Smooth muscle cell (in vitro differentiated cells): Measurements from ENCODE around the gene LILRA5. TPM values are rescaled to one million over a fixed set of nuclear protein-coding genes. Genes with fewer than 3 reads are reported as not detected.
"Not testable (repeated sequence)": the region's sequence is repeated elsewhere in the genome, so short reads cannot be mapped to it uniquely, and the experiment has no call there.

ENCODE experiments used
- DNase-seq: peaks from one replicate; lab custom pipeline; 2025; ENCODE audit not compliant: unreplicated experiment; lab: John Stamatoyannopoulos, UW
- H2AFZ ChIP-seq: fragments of 200-600 bp; sonication (generic); 2 replicates; pipeline ENCODE4 v1.6.0; 2016; ENCODE audit warnings: antibody characterized with exemption, low read depth, mild to moderate bottlenecking
- H3F3A ChIP-seq: fragments of 200-600 bp; sonication (generic); 2 replicates; pipeline ENCODE4 v1.6.0; 2017; ENCODE audit warnings: antibody characterized with exemption, low read depth
- H3K27ac ChIP-seq: fragments of 200-600 bp; sonication (generic); 2 replicates; pipeline ENCODE4 v1.5.1; 2016; ENCODE audit warnings: low read depth, mild to moderate bottlenecking
- H3K27me3 ChIP-seq: fragments of 200-600 bp; sonication (generic); 2 replicates; pipeline ENCODE4 v1.6.1; 2016; ENCODE audit warnings: low read depth, mild to moderate bottlenecking
- H3K36me3 ChIP-seq: fragments of 200-600 bp; sonication (generic); 2 replicates; pipeline ENCODE4 v1.5.1; 2016; ENCODE audit warnings: low read depth
- H3K4me1 ChIP-seq: fragments of 200-600 bp; sonication (generic); 2 replicates; pipeline ENCODE4 v1.5.1; 2016; ENCODE audit warnings: low read depth
- H3K4me2 ChIP-seq: fragments of 200-600 bp; sonication (generic); 2 replicates; pipeline ENCODE4 v1.6.0; 2016; ENCODE audit warnings: mild to moderate bottlenecking
- H3K4me3 ChIP-seq: fragments of 200-600 bp; sonication (generic); 2 replicates; pipeline ENCODE4 v1.5.1; 2016; ENCODE audit warnings: mild to moderate bottlenecking
- H3K79me2 ChIP-seq: fragments of 200-600 bp; sonication (generic); 2 replicates; pipeline ENCODE4 v1.6.0; 2016; ENCODE audit warnings: low read depth, mild to moderate bottlenecking
- H3K9ac ChIP-seq: fragments of 200-600 bp; sonication (generic); 2 replicates; pipeline ENCODE4 v1.6.0; 2016; ENCODE audit warnings: low read depth
- H3K9me3 ChIP-seq: fragments of 200-600 bp; sonication (generic); replicated peaks from 2 replicates; pipeline ENCODE4 v1.5.1; 2016; ENCODE audit warnings: low read depth
- H4K20me1 ChIP-seq: fragments of 200-600 bp; sonication (generic); 2 replicates; pipeline ENCODE4 v1.6.0; 2016; ENCODE audit warnings: low read depth
- WGBS: methylation state at CpG from one replicate; pipeline ENCODE4 v1.1.7; 2016; ENCODE audit warnings: low lambda C conversion rate; 5-methylcytosine and 5-hydroxymethylcytosine counted together
- polyA plus RNA-seq: library from polyadenylated mRNA; unstranded; fragments of >200 nt; fragmentation: Nextera tagmentation; extraction: Ambion mirVana; gene quantifications from 2 replicates; pipeline ENCODE4 v1.2.1, GENCODE V29; 2016
- total RNA-seq: library from RNA; depleted of rRNA; stranded (reverse); fragments of >200 nt; gene quantifications from 2 replicates; pipeline ENCODE4 v1.2.3, GENCODE V29; 2014
- TF ChIP-seq, protein P1 (sequence below): fragments of 200-600 bp; sonication (generic); IDR thresholded peaks from 2 replicates; pipeline ENCODE4 v1.5.1; 2017; ENCODE audit warnings: borderline replicate concordance, mild to moderate bottlenecking, antibody characterized with exemption; ENCODE audit not compliant: insufficient read depth, poor library complexity, severe bottlenecking

LILRA5 gene
- total and polyA plus RNA-seq, 2 experiments from 2014 or later: not detected

DNA sequence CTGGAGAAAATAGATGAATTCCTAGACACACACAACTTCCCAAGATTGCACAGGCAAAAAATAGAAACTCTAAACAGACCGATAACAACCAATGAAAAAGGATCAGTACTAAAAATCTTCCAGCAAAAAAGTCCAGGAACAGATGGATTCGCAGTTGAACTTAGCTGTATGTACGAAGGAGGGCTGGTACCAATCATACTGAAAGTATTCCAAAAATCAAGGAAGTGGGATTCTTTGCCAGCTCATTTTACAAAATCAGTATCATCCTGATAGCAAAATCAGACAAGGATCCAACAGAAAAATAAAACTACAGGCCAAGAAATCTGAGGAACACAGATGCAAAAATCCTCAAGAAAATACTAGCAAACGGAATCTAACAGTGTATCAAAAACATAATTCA is 25.5 kb downstream of the LILRA5 start:
- no peak overlapping the region for H3K9ac ChIP-seq

DNA sequence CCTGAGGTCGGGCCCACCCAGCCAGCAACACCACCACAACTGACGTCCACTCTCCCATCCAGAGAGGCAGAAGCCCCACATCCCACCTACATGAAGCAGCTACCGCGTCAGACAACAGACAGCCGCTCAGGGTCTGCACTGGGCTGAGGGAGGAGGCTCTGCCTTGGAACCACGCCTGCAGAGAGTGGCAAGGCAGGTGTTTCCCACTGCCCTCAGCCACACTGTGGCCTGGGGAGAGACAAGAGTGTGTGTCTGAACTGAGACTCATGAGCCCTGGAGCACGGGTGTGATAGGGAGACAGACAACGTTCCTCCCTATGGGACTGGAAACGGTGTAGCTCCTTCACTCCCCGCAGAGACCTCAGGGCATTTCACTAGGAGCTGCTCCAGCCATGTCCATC is 26.7 kb downstream of the LILRA5 start:
- H3K4me3 ChIP-seq, H3K4me2 ChIP-seq, H3K9me3 ChIP-seq, H3K27me3 ChIP-seq, H3K27ac ChIP-seq, H3K79me2 ChIP-seq, H2AFZ ChIP-seq, H4K20me1 ChIP-seq, DNase-seq, H3K36me3 ChIP-seq, H3F3A ChIP-seq, H3K9ac ChIP-seq, H3K4me1 ChIP-seq: not testable (repeated sequence)
- WGBS: 74% methylated on average over 7 of the region's 10 CpGs

More for the DNA sequence above, 25.5 kb downstream of the LILRA5 start:
- H3K27me3 ChIP-seq: no peaks in the 10 kb centered on the region
- H3K27ac ChIP-seq: no peak overlapping the region
- no peaks in the 10 kb centered on the region for H3K36me3 ChIP-seq
- no peaks in the 10 kb centered on the region for H3K4me1 ChIP-seq
- H3K4me3 ChIP-seq: no peak overlapping the region
- no peak for DNase-seq
- no peaks in the 10 kb centered on the region for H3F3A ChIP-seq
- TF ChIP-seq, protein P1, sequence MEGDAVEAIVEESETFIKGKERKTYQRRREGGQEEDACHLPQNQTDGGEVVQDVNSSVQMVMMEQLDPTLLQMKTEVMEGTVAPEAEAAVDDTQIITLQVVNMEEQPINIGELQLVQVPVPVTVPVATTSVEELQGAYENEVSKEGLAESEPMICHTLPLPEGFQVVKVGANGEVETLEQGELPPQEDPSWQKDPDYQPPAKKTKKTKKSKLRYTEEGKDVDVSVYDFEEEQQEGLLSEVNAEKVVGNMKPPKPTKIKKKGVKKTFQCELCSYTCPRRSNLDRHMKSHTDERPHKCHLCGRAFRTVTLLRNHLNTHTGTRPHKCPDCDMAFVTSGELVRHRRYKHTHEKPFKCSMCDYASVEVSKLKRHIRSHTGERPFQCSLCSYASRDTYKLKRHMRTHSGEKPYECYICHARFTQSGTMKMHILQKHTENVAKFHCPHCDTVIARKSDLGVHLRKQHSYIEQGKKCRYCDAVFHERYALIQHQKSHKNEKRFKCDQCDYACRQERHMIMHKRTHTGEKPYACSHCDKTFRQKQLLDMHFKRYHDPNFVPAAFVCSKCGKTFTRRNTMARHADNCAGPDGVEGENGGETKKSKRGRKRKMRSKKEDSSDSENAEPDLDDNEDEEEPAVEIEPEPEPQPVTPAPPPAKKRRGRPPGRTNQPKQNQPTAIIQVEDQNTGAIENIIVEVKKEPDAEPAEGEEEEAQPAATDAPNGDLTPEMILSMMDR: no peak
- H2AFZ ChIP-seq: no peak overlapping the region
- H3K9me3 ChIP-seq: no peaks in the 10 kb centered on the region
- no peaks in the 10 kb centered on the region for H3K79me2 ChIP-seq
- 85% methylated on average over 4 of the region's 4 CpGs for WGBS
- no peak overlapping the region for H3K4me2 ChIP-seq
- H4K20me1 ChIP-seq: no peaks in the 10 kb centered on the region

DNA sequence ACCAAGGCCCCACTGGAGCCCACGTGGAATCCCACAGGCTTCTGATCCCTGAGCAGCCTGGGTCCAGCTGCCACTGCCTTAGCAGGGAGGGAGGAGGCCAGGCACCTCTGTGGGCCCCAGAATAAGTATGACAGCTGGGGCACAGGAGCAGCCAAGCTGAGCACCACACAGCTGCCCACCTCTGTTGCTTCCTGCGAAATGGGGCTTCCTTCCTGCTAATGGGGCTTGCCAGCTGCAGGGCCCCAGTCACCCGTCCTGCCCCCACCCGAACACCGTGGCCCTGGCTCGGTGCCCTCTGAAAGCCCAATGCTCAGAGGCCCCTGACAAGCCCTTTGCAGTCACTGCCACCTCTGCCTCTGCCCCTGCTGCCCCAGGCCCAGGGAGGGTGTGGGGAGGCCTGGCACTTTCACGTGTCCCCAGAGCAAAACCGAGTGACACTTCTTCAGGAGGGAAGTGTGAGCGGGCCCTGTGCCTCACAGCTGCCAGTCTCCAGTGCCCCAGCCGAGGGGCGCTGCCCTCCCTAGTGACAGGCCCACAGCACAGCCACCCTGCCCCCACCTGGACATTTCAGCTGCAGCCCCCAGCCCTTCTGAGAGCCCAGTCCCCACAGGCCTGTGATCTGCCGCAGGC is 27.4 kb downstream of the LILRA5 start:
- not testable (repeated sequence) for H2AFZ ChIP-seq, H3K36me3 ChIP-seq, H3K27ac ChIP-seq, H3K4me2 ChIP-seq, H3K9ac ChIP-seq, H4K20me1 ChIP-seq, H3K27me3 ChIP-seq, H3K9me3 ChIP-seq, H3K4me3 ChIP-seq, H3F3A ChIP-seq, H3K79me2 ChIP-seq, H3K4me1 ChIP-seq, DNase-seq
- WGBS: 88% methylated on average over 10 of the region's 12 CpGs

DNA sequence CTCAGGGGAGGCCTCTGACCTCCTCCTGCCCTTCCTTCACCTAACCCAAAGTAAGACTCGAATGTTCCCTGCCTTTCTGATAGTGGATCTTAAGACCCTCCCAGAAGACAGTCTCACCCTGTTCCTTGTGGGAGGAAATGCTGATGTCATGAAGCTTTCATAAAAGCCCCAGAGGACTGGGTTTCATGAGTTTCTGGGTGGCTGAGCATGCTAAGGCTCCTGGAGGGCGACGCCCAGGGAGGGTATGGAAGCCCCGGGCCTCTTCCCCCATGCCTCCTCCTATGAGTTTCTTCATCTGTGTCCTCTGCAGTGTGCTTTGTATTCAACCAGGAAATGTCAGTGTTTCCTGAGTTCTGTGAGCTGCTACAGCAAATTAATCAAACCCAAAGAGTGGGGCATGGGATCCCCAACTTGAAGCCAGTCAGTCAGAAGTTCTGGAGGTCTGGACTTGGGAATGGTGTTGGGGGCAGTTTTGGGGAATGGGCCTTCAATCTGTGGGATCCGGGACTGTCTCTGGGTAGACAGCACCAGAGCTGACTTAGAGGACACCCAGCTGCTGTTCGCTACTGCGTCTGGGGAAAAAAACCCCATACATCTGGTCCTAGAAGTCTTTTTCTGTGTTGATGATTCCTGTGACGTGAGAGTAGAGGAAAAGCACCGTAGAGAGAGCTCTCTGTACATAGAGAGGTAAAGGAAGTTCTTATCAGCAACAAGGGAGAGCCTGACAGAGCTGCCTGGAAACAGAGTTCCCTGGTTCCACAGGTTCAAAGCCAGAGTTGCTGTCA is 30.1 kb downstream of the LILRA5 start:
- TF ChIP-seq, protein P1: no peak
- no peaks in the 10 kb centered on the region for H3K4me1 ChIP-seq
- DNase-seq: no peak
- no peaks in the 10 kb centered on the region for H3K36me3 ChIP-seq
- H3K9me3 ChIP-seq: no peaks in the 10 kb centered on the region
- H3F3A ChIP-seq: no peaks in the 10 kb centered on the region
- no peak overlapping the region for H3K4me3 ChIP-seq
- no peak overlapping the region for H3K9ac ChIP-seq
- peaks cover 3% of the 10 kb centered on the region for H3K27me3 ChIP-seq
- no peak overlapping the region for H3K27ac ChIP-seq
- no peaks in the 10 kb centered on the region for H4K20me1 ChIP-seq
- WGBS: 85% methylated on average over 9 of the region's 9 CpGs
- H3K79me2 ChIP-seq: no peaks in the 10 kb centered on the region
- H2AFZ ChIP-seq: no peak overlapping the region
- no peak overlapping the region for H3K4me2 ChIP-seq

DNA sequence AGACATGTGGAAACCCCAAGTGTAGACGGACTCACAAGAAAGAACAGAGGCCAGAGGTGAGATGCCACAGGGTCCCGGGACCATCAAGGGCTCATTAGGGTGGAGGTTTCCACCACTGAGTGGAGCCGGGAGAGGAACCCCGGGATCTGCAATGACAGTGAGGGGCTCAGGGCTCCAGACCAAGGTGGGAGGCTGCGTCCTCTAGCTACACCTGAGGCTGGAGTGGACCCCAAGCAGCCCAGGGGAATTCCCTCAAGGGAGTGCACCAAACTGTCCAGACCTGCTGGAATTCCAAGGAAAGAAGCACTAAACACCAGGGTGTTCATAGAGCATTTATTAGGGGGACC is 31.3 kb downstream of the LILRA5 start:
- not testable (repeated sequence) for DNase-seq, H2AFZ ChIP-seq, H3K27ac ChIP-seq, H3K4me2 ChIP-seq, H3F3A ChIP-seq, H3K79me2 ChIP-seq, H4K20me1 ChIP-seq, H3K9me3 ChIP-seq, H3K9ac ChIP-seq, H3K36me3 ChIP-seq, H3K4me1 ChIP-seq, H3K4me3 ChIP-seq, H3K27me3 ChIP-seq
- 82% methylated on average over 5 of the region's 5 CpGs for WGBS
